ENCODE results near the gene TSC1.
"Not testable (repeated sequence)": the region's sequence is repeated elsewhere in the genome, so short reads cannot be mapped to it uniquely, and the experiment has no call there.

The TSC1 gene

DNA sequence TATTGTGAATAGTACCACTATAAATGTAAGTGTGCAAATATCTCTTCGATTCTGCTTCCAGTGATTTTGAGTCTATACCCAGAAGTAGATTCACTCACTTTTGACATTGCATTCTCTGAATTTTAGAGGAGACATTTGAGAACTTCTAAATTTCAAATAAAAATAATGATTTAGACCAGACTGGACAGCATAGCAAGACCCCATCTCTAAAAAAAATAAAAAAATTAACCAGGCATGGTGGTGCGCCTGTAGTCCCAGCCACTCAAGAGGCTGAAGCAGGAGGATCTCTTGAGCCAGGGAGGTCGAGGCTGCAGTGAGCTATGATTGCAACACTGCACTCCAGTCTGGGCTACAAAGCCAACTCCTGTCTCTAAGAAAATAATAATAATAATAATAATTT is 32.2 kb upstream of the TSC1 start:
- DNase-seq (ENCODE audit: low spot score), result no peak

DNA sequence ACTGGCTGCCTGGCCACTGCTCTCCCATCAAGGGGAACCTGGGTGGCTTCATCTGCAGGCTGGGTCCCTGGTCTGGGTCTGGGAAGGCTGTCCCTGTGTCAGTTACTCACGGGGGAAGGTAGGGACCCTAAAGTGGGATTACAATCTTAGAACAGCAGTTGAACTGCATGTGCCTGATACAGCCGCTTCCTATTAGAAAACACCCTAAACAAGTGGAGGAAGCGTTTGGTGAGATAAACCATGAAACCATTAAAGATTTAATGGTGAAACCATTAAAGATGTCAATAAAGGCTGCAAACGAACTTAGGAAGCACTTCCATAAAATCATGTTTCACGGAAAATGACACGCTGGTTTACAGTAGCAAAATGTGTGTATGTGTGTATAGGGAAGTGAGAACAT is 31.5 kb upstream of the TSC1 start:
- DNase-seq (ENCODE audit: low spot score), result no peak

DNA sequence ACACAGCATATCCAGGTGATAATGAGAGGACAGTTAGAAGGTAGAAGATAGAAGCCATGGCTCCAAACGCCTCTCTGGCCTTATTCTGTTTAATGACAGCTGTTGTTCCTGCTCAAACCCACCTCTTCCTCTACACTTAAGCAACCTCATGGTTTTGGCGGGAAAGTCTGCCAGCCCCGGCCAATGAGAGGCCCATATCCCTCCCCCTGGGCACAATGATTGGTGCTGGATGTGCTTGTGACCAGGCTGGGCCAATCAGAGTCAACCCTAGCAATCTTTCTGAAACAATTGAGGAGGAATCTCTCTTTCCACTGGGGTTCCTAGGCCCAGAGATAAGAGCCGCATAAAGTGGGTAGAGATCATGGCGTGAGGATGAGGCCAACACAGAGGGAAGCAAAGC is 29.3 kb upstream of the TSC1 start:
- peak; percentile 42 for DNase-seq (ENCODE audit: low spot score)

DNA sequence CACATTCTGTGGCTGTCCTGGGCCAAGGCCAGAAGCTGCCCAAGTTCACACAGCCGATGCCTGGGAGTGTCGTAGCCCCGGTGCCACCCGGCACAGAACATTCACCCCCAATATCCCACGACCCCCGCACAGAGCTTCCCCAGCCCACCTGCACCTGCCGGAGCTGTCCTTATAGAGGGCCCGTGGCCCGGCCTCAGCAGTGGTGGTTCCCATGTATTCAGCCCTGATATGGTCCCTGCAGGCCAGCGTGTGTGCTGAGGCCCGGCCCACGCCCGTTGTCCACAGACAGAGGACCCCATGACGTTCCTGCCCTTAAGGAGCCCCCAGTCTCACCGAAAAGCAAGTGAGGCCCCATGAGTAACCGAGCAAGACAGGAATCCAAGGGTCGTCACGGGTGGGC is 28.8 kb upstream of the TSC1 start:
- DNase-seq (ENCODE audit: low spot score), result no peak

DNA sequence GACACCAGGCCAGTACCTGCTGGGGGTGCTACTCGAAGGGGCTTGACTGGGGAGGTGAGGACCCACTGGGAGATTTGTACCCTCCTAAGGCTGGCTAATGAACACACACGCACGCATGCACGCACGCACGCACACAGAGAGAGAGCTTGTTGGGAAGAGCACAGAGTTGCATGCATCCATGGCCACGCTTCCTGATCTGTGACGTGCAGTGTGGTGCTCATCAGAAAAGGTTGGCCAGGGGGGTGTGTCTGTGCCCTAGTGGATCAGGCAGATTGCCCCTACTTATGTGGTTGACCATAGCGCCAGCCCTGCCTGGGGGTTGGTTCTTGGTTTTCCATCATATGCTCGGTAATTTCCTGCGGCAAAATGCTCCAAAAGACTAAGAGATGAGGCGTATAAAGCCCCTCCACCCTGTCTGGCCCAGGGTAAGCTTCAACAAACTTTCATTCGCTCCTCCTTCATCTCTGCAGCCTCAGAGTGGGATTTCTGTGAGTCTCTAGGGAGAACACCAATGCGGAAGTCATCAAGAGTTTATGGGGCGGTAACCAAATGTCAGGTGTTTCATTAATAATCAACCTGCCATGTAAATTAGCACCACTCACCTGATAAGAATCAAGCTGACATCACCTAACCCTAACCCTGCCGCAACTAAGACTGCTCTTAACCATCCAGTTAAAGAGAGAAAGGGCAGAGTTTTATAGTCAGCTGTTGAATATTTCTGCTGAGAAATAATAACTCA is 26.1 kb upstream of the TSC1 start:
- no peak for DNase-seq (ENCODE audit: low spot score)

DNA sequence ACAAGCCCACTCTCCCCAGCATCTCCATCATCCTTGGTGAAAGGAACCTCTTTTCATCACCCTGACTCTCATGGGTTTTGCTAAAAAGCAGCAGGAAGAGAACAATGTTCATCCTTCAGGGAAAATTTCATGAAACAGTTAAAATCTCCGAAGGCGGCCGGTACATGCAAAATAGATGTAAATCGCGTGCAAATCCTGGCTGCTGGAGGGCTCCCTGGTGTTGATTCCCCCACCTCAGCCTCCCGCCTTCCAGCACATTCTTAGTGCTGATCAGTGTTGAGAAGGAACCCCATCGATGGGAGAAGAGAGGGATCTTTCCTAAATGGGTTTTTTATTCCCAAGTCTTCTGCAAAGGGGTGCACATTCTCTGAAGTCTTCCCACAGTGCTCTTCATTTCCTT is 25.4 kb upstream of the TSC1 start:
- DNase-seq (ENCODE audit: low spot score), result no peak

DNA sequence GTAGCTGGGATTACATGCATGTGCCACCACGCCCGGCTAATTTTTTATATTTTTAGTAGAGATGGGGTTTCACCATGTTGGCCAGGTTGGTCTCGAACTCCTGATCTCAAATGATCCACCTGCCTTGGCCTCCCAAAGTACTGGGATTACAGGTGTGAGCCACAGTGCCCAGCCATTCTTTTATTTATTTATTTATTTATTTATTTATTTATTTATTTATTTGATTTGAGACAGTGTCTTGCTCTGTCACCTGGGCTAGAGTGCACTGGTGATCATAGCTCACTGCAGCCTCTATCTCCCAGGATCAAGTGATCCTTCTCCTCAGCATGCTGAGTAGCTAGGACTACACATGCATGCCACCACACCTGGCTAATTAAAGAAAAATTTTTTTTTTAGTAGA is 23.5 kb upstream of the TSC1 start:
- DNase-seq (ENCODE audit: low spot score), result not testable (repeated sequence)

DNA sequence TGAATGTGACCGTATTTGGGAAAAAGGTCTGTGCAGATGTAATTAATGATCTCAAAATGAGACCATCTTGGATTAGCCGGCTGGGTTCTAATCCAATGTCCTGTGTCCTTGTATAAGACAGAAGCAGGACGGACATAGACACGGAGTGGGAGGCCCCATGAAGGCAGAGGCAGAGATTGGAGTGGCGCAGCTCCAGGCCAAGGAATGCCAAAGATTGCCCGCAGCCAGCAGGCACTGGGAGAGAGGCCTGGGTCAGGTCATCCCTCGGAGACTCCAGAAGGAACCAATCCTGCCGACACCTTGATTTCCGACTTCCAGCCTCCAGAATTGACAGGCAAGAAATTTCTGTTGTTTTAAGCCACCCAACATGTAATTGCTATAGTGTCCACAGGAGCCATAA is 21.1 kb upstream of the TSC1 start:
- no peak for DNase-seq (ENCODE audit: low spot score)

DNA sequence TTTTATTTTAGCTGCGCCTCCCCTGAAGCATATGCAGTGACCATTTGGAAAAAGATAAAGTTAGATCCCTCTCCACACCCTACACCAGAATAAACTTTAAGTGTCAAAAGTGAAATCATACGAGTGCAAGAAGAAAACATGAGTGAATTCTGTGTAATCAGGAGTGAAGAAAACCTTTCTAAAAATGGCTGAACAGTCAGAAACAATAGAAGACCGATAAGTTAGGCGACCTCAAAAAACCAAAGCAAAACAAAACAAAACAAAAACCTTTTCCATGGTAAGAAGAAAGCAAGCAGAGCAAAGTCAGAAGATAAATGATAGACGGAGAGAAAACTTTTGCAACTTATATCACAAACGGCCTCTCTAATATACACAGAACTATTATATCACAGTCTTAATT is 16.6 kb upstream of the TSC1 start:
- no peak for DNase-seq (ENCODE audit: low spot score)

DNA sequence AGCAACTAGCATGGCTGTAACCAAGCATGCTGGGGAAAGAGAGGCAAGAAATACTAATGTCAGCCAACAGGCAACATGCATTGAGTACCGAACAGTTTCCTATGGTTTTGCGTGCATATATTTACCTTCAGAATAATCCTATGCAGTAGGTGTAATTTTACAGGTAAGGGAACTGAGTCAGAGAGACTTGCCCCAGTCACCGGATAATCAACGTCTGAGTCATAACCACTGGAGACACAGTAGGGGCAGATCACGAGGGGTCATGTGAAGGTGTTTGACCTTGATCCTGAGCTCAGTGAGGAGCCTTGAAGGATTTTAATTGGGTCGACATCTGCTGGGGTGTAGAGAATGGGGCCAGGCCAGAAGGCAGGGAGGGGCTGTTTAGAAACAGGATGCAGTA is 13.4 kb upstream of the TSC1 start:
- DNase-seq (ENCODE audit: low spot score), result no peak

DNA sequence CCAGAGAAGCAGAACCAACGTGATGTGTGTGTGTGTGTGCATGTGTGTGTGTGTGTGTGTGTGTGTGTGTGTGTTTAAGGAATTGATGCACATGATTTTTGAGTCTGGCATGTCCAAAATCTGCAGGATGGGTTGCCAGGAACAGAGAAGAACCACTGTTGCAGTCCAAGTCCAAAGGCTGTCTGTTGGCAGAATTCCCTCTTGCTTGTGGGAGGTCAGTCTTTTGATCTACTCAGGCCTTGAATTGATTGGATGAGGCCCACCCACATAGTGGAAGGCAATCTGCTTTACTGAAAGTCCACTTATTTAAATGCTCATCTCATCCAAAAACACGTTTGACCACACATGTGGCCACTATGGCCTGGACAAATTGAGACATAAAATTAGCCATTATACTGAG is 11.4 kb upstream of the TSC1 start:
- no peak for DNase-seq (ENCODE audit: low spot score)

DNA sequence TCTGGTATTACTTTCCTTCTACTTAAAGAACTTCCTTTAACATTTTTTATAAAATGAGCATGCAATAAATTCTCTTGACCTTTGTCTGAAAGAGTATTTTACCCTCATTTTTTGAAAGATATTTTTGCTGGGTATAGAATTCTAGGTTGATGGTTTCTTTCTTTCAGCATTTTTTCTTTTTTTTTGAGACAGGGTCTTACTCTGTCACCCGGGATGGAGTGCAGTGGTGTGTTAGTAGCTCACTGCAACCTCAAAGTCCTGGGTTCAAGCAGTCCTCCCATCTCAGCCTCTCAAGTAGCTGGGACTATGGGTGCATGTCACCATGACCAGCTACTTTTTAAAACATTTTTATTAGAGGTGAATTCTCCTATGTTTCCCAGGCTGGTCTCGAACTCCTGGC is 10.7 kb upstream of the TSC1 start:
- no peak for DNase-seq (ENCODE audit: low spot score)

DNA sequence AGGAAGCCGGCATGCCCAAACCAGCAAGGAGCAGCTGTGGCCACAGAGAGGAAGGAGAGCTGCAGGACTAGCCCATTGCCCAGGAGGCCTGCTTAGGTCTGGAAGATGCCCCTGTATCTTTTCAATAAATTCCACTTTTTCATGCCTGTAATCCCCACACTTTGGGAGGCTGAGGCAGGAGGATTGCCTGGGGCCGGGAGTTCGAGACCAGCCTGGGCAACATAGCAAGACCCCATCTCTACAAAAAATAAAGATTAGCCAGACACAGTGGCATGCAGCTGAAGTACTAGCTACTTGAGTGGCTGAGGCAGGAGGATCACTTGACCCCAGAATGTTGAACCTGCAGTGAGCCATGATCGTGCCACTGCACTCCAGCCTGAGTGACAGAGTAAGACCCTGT is 5.3 kb upstream of the TSC1 start:
- DNase-seq (ENCODE audit: low spot score), result no peak

DNA sequence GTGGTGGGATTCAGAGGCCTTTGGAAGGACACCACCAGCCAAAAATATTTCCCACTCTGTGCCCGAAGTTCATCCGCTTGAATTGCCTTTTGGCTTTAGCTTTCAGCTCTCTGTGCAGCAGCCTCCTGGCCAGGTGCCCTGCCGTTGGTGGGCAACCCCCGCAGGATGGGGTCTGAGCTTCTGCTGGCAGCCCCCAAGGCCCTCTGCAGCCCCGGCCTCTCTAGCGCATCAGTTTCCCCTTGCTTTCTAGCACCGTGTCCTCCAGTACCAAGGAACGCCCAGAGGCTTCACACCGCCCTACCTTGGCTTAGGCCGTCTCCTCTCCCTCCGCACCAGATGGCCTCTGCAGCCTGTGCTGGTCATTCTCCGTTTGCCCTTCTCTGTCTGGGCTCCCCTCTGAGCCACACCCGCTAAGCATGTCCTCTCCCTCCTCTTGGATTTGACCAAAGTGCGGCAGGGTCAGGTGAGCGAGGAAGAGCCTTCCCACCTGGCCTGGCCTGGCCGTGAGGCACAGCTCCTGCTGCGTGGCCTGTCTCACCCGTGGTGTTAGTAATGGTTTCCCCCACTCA is 4.2 kb upstream of the TSC1 start:
- DNase-seq (ENCODE audit: low spot score), result no peak

DNA sequence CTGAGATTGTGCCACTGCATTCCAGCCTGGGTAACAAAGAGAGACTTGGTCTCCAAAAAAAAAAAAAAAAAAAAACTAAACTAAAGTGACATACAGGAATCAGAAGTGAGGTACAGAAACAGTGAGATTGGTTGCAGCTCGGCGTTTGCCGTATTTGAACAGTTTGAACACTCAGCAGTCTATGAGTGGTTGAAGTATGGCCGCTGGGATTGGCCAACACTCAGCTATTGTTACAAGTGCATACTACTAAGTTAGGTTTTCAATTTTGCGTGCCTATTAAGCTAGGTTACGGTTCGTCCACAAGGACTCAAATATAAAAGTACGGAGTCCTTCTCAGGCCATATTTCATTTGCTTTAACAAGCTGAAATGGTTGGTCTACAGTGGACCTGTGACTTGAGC is 3.3 kb upstream of the TSC1 start:
- no peak for DNase-seq (ENCODE audit: low spot score)

DNA sequence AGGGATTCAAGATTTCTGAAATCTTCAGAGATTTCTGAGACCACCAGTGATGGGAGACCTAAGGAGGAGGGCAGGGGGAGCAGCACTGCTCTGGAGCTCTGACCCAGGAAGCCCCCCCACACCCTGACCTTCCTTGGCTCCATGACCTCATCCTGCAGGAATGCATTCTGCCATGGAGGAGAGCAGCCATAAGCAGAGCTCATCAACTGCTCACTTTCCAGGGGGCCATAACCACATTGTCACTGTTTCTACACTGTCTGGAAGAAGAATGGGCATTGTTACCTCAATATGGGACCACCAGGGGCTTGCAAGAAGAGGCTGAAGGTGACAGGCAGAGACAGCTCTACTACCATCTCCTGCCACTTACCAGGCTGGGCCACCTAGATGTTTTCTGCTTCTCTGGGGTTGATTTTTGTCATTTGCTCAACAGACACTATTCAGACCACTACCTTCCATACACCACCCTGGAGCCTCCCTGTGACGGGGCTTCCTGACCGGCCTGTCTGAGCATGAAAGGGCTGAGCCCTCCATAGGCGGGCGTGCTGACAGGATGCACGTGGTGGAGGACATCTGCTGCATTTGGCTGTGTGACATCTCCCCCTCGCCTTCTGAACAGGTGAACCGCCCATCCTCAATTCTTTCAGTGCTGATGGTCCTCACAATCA is 2.3 kb upstream of the TSC1 start:
- peak; percentile 61 for DNase-seq (ENCODE audit: low spot score)

DNA sequence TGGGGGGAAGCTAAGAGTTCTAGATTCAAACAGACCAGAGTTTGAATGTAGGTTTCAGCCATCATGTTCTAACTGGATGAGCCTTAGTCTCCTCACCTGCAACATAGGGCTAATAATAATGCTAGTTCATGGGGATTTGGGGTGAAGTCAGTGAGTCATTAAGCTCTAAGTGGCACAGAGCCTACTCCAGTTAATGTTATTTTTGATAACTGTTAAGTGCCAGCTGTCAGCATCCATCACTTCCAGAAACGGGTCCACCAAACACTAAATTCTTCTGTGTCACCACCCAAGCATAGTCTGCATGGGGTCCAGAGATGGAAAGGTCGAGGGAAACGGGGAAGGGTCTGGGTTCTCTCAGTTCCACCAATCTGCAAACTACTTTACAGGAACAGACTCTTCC is 1.8 kb upstream of the TSC1 start:
- no peak for DNase-seq (ENCODE audit: low spot score)

DNA sequence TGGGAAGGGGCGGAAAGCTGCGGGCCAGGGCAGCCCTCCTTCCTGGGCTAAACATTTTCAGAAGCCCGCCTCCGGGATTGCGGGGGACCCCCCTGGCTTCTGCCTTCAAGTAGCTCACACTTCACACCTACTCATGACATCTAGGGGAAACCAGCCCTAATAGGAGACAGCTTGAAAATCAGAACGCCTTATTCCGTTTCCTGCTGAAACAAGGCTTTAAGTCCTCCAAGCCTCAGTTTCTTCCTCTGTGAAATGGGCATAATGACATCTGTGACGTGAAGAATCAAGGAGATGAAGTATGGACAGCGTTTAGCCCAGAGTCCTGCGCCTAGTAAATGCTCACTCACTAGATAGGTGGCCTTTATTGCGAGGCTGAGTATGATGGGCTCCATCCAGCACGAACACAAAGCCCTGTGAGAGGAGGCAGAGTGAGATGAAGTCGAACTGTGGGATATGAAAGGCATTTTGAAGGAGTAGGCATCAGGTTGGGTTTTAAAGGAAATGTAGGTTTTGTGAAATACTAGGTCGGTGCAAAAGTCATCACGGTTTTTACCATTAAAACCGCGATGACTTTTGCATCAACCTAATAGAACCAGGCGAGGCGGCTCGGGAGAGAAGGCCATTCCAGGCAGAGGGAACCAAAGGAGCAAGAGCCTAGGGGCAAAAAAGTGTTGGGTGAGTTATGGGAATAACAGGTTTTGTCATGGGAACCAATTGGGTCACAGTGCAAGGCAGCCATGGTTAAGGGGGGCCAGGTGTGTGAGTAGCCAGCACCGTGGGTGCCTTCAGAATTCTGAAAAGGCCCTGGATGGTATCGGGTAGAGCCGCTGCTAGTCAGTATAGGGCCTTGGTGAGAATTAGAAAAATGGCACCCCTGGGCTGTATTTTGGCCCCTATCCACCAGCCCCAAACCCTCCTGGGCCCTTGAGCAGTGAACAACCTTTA is 1.0 kb upstream of the TSC1 start:
- no peak for DNase-seq (ENCODE audit: low spot score)

DNA sequence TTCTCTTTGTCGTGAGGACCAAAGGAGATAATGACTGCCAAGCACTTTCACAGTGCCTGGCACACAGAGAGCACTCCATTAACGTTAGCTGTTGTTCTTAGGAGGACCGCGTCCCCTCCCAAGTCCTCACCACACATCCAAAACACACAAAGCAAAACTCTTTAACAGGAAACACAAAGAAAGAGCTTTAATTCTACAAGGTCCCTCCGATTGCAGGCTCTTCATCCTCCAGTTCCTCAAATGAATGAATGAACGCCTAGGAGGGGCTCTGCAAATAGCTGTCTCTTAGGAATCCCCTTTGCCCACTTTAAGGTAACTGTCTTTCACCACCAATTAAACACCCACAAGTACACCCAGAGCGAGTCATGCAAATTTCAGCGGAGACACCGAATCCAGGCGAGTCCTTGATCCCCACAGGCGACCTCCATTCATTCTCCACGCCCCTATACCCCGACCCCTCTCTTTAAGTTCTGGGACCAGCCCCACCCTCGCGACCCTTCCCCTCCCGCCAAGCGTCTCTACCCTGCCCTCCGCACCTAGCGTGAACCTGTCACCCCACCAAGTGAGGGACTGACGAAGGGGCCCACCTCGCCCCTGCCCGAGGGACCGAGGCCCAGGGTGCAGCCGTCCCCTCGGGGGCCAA is 644 bp downstream of the TSC1 start:
- DNase-seq (ENCODE audit: low spot score), result peak; percentile 48

DNA sequence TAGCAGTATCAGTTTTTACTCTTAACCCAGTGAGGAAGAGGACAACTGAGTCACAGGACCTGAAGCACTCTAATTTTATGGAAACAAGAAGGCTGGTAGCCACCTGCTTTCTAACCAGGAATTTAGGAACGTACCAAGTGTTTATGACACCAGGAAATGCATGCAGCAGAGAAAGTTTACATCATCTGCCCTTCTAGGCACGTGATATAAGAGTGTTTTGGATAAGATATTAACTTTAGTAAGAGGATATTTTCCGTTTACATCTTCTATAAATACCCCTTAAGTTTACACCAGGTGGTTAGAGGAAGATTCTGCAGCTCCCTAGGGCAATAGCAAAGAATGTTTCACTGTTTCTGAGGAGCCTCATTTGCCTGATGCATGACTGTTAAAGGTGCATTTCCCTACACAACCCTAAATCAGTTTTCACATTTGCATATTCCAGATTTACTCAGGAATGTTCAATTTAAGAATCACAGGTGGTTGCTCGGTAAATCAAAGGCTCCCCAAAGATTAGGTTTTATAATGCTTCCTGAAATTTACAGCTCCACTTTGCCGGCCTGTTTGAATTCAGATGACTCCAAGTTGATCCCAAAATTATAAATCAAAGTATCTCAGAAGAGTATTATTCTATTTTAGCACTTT is 1.8 kb downstream of the TSC1 start:
- DNase-seq (ENCODE audit: low spot score), result no peak

DNA sequence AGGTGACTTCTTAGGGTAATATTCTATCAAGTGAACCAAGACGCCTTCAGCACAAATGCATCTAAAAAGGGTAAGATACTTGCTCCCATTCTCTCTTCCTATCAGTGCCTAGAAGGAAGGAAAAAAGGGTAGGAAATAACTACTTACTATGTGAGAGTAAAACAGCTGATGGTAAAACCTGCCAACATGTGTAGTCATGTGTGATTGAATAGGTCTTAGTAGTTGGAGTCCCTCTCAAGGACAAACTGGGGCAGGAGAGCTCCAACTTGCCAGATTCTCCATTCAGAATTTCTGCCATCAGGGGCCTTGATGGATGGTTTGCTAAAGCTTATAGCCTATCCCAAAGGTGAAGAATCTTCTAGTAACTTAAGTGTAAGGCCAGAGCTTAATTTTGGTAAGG is 5.2 kb downstream of the TSC1 start:
- no peak for DNase-seq (ENCODE audit: low spot score)

DNA sequence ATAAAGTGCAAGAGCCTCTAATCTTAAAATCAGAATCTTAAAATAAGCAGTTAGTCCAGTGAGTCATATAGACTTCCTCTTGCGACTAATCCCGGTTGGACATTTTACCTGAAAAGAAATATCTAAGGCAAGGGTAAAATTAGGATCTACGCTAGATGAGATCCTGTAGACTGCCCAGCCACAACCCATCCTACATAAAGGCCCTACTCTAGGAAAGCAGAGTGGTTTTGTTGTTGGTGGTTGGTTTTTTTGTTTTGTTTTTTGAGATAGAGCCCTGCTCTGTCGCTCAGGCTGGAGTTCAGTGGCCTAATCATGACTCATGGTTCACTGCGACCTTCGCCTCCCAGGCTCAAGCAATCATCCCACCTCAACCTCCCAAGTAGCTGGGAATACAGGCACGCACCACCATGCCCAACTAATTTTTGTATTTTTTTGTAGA is 6.9 kb downstream of the TSC1 start:
- no peak for DNase-seq (ENCODE audit: low spot score)
